K562 (cell line): ENCODE measurements around the gene PLSCR3. TPM values are rescaled to one million over a fixed set of nuclear protein-coding genes. Genes with fewer than 3 reads are reported as not detected.

Source experiments
- BRD9 ChIP-seq: fragments of 450-650 bp; IDR thresholded peaks from 2 replicates; pipeline ENCODE4 v1.6.1; 2018; ENCODE audit warnings: low read depth; ENCODE audit not compliant: partially characterized antibody
- CEBPB ChIP-seq: fragments of 450-650 bp; IDR thresholded peaks from 2 replicates; pipeline ENCODE4 v1.6.1; 2016; ENCODE audit warnings: missing genetic modification characterization, missing compliant biosample characterization
- DNMT1 ChIP-seq: fragments of 450-650 bp; IDR thresholded peaks from 2 replicates; pipeline ENCODE4 v1.6.1; 2016; ENCODE audit warnings: antibody characterized with exemption, mild to moderate bottlenecking
- FIP1L1 ChIP-seq: fragments of 200-400 bp; formaldehyde crosslinking; IDR thresholded peaks from 2 replicates; pipeline ENCODE4 v1.6.1; 2018; ENCODE audit warnings: mild to moderate bottlenecking, low read depth, low read length; ENCODE audit not compliant: poor library complexity, severe bottlenecking
- IFI16 ChIP-seq: fragments of 250-450 bp; sonication (Bioruptor Pico); IDR thresholded peaks from 2 replicates; pipeline ENCODE4 v2.1.2; 2022; ENCODE audit warnings: mild to moderate bottlenecking, inconsistent platforms
- MAFF ChIP-seq: IDR thresholded peaks from 2 replicates; pipeline ENCODE4 v1.6.1; 2012; ENCODE audit warnings: low read length, improper control_type of control experiment
- MYC ChIP-seq, 2 experiments: fragments of 250-450 bp in 1 of 2; sonication (Bioruptor Pico) in 1 of 2; IDR thresholded peaks; 2 replicates each; pipeline versions ENCODE4 v1.5.1 to v1.6.1; 2012 to 2021; ENCODE audit warnings: low read depth in 2 of 2, borderline replicate concordance in 1 of 2, improper control_type of control experiment in 1 of 2, low read length in 1 of 2, mild to moderate bottlenecking in 1 of 2, moderate library complexity in 1 of 2
- NR3C1 ChIP-seq: sonication (generic); formaldehyde crosslinking; IDR thresholded peaks from 2 replicates; pipeline ENCODE4 v1.8.1; 2022; ENCODE audit warnings: missing genetic modification reagents
- NRF1 ChIP-seq, 2 experiments: fragments of 450-650 bp; IDR thresholded peaks in 1 of 2; conservative IDR thresholded peaks in 1 of 2; 2 replicates each; pipeline ENCODE4 v1.6.1; 2014; ENCODE audit warnings: mild to moderate bottlenecking in 2 of 2
- RFX5 ChIP-seq: IDR thresholded peaks from 2 replicates; pipeline ENCODE4 v1.6.1; 2011; ENCODE audit warnings: low read depth, mild to moderate bottlenecking, improper control_type of control experiment, low read length
- RUNX1 ChIP-seq: sonication (generic); IDR thresholded peaks from 2 replicates; pipeline ENCODE4 v1.6.1; 2016; ENCODE audit warnings: antibody characterized with exemption, low read depth
- SIX5 ChIP-seq, 2 experiments: IDR thresholded peaks; 2 replicates each; pipeline ENCODE4 v1.6.1; 2011; ENCODE audit warnings: low read length in 2 of 2, borderline replicate concordance in 1 of 2, low read depth in 1 of 2, mild to moderate bottlenecking in 1 of 2, moderate library complexity in 1 of 2; ENCODE audit not compliant: insufficient read depth in 1 of 2
- SPI1 ChIP-seq: IDR thresholded peaks from 2 replicates; pipeline ENCODE4 v1.6.1; 2011; ENCODE audit warnings: low read depth, low read length, control low read depth, borderline replicate concordance
- ZNF140 ChIP-seq: fragments of 250-450 bp; sonication (Bioruptor Pico); IDR thresholded peaks from 2 replicates; pipeline ENCODE4 v1.8.0; 2021; ENCODE audit warnings: moderate library complexity, mild to moderate bottlenecking, inconsistent platforms
- ZNF445 ChIP-seq: fragments of 250-450 bp; sonication (Bioruptor Pico); IDR thresholded peaks from 2 replicates; pipeline ENCODE4 v1.4.0; 2020; ENCODE audit warnings: low read depth, mild to moderate bottlenecking, moderate library complexity
- polyA plus RNA-seq, 8 experiments: library from polyadenylated mRNA; depleted of rRNA in 4 of 8; stranded (reverse) in 5 of 8; unstranded in 3 of 8; fragments of >200 nt; fragmentation: Nextera tagmentation in 2 of 8; fragmentation: Illumina TruSeq in 1 of 8; extraction: Ambion mirVana in 2 of 8; extraction: Trizol in 1 of 8; gene quantifications; 2 replicates each; pipeline versions ENCODE4 v1.2.1 to v1.2.3, GENCODE V29; 2011 to 2014; ENCODE audit warnings: inconsistent platforms in 1 of 8, missing spikeins in 1 of 8
- total RNA-seq, 7 experiments: library from RNA; depleted of rRNA in 6 of 7; stranded (reverse); fragments of >200 nt in 6 of 7; fragmentation: Illumina TruSeq in 2 of 7; extraction: Trizol in 2 of 7; gene quantifications; 2 replicates each; pipeline versions ENCODE4 v1.2.1 to v1.2.3, GENCODE V29; 2011 to 2021; ENCODE audit warnings: low replicate concordance in 1 of 7
- TF ChIP-seq, protein P1 (sequence below): fragments of 250-450 bp; sonication (Bioruptor Pico); IDR thresholded peaks from 2 replicates; pipeline ENCODE4 v1.5.0; 2022; ENCODE audit warnings: mild to moderate bottlenecking
- TF ChIP-seq, protein P2 (sequence below), 2 experiments: fragments of 250-450 bp in 1 of 2; fragments of 450-650 bp in 1 of 2; sonication (Bioruptor Pico) in 1 of 2; IDR thresholded peaks; 2 replicates each; pipeline versions ENCODE4 v1.6.1 to v1.8.0; 2016 to 2021; ENCODE audit warnings: mild to moderate bottlenecking in 2 of 2, moderate library complexity in 2 of 2, missing compliant biosample characterization in 1 of 2, missing genetic modification characterization in 1 of 2
- TF ChIP-seq, protein P3 (sequence below): fragments of 250-450 bp; sonication (Bioruptor Pico); IDR thresholded peaks from 2 replicates; pipeline ENCODE4 v1.5.1; 2021; ENCODE audit warnings: mild to moderate bottlenecking
- TF ChIP-seq, protein P4 (sequence below): fragments of 150-350 bp; IDR thresholded peaks from 2 replicates; pipeline ENCODE4 v1.6.1; 2014; ENCODE audit warnings: low read depth, mild to moderate bottlenecking, low read length, borderline replicate concordance

Gene PLSCR3
- total and polyA plus RNA-seq, 9 of the 15 experiments (the other 6 are each of a cell fraction or from before 2014, with no cell fraction given): 3.2 to 16.8 (median 4.5) TPM

DNA sequence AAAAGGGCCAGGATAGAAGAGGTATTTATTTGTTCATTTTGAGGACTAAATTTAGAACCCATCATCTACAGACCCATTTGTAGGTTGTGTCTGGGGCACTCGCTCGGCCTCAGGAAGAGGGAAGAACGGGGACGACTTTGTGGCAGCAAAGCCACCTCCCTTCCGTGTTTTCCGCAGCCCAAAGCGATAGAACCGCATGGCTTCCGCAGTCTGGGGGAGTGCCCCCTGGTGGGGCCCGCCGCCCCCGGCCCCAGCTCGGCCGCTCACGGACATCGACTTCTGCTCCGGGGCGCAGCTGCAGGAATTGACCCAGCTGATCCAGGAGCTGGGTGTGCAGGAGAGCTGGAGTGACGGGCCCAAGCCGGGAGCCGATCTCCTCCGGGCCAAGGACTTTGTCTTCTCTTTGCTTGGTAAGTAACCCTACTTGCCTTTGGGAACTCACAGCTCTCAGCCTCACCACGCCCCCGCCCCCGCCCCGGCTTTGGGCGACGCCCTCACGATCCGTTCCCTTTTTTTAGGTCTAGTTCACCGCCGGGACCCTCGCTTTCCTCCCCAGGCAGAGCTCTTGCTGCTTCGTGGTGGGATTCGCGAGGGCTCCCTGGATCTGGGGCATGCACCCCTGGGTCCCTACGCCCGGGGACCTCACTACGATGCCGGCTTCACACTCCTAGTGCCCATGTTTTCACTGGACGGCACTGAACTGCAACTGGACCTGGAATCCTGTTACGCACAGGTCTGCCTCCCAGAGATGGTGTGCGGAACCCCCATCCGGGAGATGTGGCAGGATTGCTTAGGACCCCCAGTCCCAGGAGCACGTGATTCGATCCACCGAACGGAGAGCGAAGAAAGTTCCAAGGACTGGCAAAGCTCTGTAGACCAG is 41.6 kb upstream of the PLSCR3 start (continued):
- TF ChIP-seq, protein P1, sequence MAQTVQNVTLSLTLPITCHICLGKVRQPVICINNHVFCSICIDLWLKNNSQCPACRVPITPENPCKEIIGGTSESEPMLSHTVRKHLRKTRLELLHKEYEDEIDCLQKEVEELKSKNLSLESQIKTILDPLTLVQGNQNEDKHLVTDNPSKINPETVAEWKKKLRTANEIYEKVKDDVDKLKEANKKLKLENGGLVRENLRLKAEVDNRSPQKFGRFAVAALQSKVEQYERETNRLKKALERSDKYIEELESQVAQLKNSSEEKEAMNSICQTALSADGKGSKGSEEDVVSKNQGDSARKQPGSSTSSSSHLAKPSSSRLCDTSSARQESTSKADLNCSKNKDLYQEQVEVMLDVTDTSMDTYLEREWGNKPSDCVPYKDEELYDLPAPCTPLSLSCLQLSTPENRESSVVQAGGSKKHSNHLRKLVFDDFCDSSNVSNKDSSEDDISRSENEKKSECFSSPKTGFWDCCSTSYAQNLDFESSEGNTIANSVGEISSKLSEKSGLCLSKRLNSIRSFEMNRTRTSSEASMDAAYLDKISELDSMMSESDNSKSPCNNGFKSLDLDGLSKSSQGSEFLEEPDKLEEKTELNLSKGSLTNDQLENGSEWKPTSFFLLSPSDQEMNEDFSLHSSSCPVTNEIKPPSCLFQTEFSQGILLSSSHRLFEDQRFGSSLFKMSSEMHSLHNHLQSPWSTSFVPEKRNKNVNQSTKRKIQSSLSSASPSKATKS (CRISPR knock-in tag): no peak
- TF ChIP-seq IFI16 (no peak), ZNF140 (no peak), SPI1 (no peak), RUNX1 (no peak), MAFF (no peak), CEBPB (tag) (no peak), NR3C1 (CRISPR knock-in tag) (no peak), BRD9 (no peak), SIX5 (IDR thresholded peaks at IDR 0.05; ENCODE audit: borderline replicate concordance in 1 of 2, insufficient read depth in 1 of 2, low read depth in 1 of 2, low read length in 2 of 2) (no peak), MYC (IDR thresholded peaks at IDR 0.05; ENCODE audit: low read depth, low read length) (peak; percentile 89), MYC (CRISPR knock-in tag; IDR thresholded peaks at IDR 0.05; ENCODE audit: borderline replicate concordance, low read depth) (no peak), DNMT1 (no peak), NRF1 (conservative IDR thresholded peaks at IDR 0.05 in 1 of 2, IDR thresholded peaks at IDR 0.05 in 1 of 2) (peak; percentile 39 to 54; a peak in 3 of 4 replicates), ZNF445 (CRISPR knock-in tag) (no peak), FIP1L1 (no peak), RFX5 (no peak)
- TF ChIP-seq, protein P2, sequence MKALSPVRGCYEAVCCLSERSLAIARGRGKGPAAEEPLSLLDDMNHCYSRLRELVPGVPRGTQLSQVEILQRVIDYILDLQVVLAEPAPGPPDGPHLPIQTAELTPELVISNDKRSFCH (CRISPR knock-in tag; IDR thresholded peaks at IDR 0.05): no peak
- TF ChIP-seq, protein P2 (tag; IDR thresholded peaks at IDR 0.05): no peak
- TF ChIP-seq, protein P3, sequence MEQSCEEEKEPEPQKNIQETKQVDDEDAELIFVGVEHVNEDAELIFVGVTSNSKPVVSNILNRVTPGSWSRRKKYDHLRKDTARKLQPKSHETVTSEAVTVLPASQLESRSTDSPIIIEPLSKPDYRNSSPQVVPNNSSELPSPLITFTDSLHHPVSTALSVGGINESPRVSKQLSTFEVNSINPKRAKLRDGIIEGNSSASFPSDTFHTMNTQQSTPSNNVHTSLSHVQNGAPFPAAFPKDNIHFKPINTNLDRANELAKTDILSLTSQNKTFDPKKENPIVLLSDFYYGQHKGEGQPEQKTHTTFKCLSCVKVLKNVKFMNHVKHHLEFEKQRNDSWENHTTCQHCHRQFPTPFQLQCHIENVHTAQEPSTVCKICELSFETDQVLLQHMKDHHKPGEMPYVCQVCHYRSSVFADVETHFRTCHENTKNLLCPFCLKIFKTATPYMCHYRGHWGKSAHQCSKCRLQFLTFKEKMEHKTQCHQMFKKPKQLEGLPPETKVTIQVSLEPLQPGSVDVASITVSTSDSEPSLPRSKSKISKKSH (CRISPR knock-in tag): no peak
- TF ChIP-seq, protein P4, sequence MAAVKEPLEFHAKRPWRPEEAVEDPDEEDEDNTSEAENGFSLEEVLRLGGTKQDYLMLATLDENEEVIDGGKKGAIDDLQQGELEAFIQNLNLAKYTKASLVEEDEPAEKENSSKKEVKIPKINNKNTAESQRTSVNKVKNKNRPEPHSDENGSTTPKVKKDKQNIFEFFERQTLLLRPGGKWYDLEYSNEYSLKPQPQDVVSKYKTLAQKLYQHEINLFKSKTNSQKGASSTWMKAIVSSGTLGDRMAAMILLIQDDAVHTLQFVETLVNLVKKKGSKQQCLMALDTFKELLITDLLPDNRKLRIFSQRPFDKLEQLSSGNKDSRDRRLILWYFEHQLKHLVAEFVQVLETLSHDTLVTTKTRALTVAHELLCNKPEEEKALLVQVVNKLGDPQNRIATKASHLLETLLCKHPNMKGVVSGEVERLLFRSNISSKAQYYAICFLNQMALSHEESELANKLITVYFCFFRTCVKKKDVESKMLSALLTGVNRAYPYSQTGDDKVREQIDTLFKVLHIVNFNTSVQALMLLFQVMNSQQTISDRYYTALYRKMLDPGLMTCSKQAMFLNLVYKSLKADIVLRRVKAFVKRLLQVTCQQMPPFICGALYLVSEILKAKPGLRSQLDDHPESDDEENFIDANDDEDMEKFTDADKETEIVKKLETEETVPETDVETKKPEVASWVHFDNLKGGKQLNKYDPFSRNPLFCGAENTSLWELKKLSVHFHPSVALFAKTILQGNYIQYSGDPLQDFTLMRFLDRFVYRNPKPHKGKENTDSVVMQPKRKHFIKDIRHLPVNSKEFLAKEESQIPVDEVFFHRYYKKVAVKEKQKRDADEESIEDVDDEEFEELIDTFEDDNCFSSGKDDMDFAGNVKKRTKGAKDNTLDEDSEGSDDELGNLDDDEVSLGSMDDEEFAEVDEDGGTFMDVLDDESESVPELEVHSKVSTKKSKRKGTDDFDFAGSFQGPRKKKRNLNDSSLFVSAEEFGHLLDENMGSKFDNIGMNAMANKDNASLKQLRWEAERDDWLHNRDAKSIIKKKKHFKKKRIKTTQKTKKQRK: no peak
